ENCODE results near the gene GDPD3. TPM values are rescaled to one million over a fixed set of nuclear protein-coding genes. Genes with fewer than 3 reads are reported as not detected.

Gene GDPD3
- total and polyA plus RNA-seq, 2 of the 13 experiments (the other 11 are each of a cell fraction or from before 2014, with no cell fraction given): 18.7 to 20.6 TPM

GRCh38 chr16:30063893-30064728 is 49.2 kb downstream of the GDPD3 start (continued):
- TF ChIP-seq POLR2AphosphoS5 (IDR thresholded peaks at IDR 0.05; ENCODE audit: low read depth, low read length) (peak; percentile 91), NFKBIZ (CRISPR knock-in tag; IDR thresholded peaks at IDR 0.05) (no peak; the same call in 1 of the 2 replicates), CERS6 (CRISPR knock-in tag; IDR thresholded peaks at IDR 0.05) (no peak), PAX8 (CRISPR knock-in tag; IDR thresholded peaks at IDR 0.05; ENCODE audit: borderline replicate concordance) (peak; percentile 42; the same call in 1 of the 2 replicates), ZNF468 (CRISPR knock-in tag; IDR thresholded peaks at IDR 0.05) (0 out of 2 replicates have a peak, but pooled peaks have one; percentile 15), NFATC3 (CRISPR knock-in tag; IDR thresholded peaks at IDR 0.05) (no peak), UBTF (CRISPR knock-in tag; IDR thresholded peaks at IDR 0.05) (peak; percentile 85), ZBTB40 (IDR thresholded peaks at IDR 0.05) (no peak), ZBTB40 (CRISPR knock-in tag; IDR thresholded peaks at IDR 0.05) (peak; percentile 44; the same call in 1 of the 2 replicates), ZNF598 (CRISPR knock-in tag; IDR thresholded peaks at IDR 0.05; ENCODE audit: borderline replicate concordance) (no peak; the same call in 1 of the 2 replicates)

All from HepG2 (cell line).